Neural progenitor cell (in vitro differentiated cells): ENCODE measurements around the gene RNU5D-1. TPM values are rescaled to one million over a fixed set of nuclear protein-coding genes. Genes with fewer than 3 reads are reported as not detected.

Experiments used
- DNase-seq: peaks from one replicate; pipeline ENCODE4 v3.0.0-alpha.2; 2016; ENCODE audit warnings: low spot score
- H2AFZ ChIP-seq: fragments of 200-600 bp; sonication (generic); replicated peaks from 2 replicates; pipeline ENCODE4 v1.6.1; 2016; ENCODE audit warnings: antibody characterized with exemption
- H3F3A ChIP-seq: fragments of 200-600 bp; sonication (generic); 2 replicates; pipeline ENCODE4 v1.6.1; 2016; ENCODE audit warnings: antibody characterized with exemption, low read depth
- H3K27ac ChIP-seq: fragments of 200-600 bp; sonication (generic); 2 replicates; pipeline ENCODE4 v1.5.1; 2016; ENCODE audit warnings: mild to moderate bottlenecking
- H3K27me3 ChIP-seq: fragments of 200-600 bp; sonication (generic); 2 replicates; pipeline ENCODE4 v1.6.1; 2016; ENCODE audit warnings: mild to moderate bottlenecking, moderate library complexity
- H3K36me3 ChIP-seq: fragments of 200-600 bp; sonication (generic); 2 replicates; pipeline ENCODE4 v1.5.1; 2016
- H3K4me1 ChIP-seq: fragments of 200-600 bp; sonication (generic); 2 replicates; pipeline ENCODE4 v1.6.1; 2016; ENCODE audit warnings: mixed run types
- H3K4me2 ChIP-seq: fragments of 200-600 bp; sonication (generic); 2 replicates; pipeline ENCODE4 v1.6.1; 2016
- H3K4me3 ChIP-seq: fragments of 200-600 bp; sonication (generic); 2 replicates; pipeline ENCODE4 v1.5.1; 2016
- H3K79me2 ChIP-seq: fragments of 200-600 bp; sonication (generic); 2 replicates; pipeline ENCODE4 v1.6.1; 2016; ENCODE audit warnings: low read depth
- H3K9ac ChIP-seq: fragments of 200-600 bp; sonication (generic); 2 replicates; pipeline ENCODE4 v1.6.1; 2016
- H3K9me3 ChIP-seq: fragments of 200-600 bp; sonication (generic); 2 replicates; pipeline ENCODE4 v1.5.1; 2016; ENCODE audit warnings: low read depth
- H4K20me1 ChIP-seq: fragments of 200-600 bp; sonication (generic); 2 replicates; pipeline ENCODE4 v1.6.1; 2016; ENCODE audit warnings: low read depth
- H3K27ac Mint-ChIP-seq: 3 replicates; pipeline ENCODE4 v1.8.0; 2021; ENCODE audit warnings: mixed read lengths
- H3K27me3 Mint-ChIP-seq: 2 replicates; pipeline ENCODE4 v1.8.0; 2022; ENCODE audit warnings: low read depth, mild to moderate bottlenecking, inconsistent platforms, moderate library complexity, mixed read lengths; ENCODE audit not compliant: insufficient read depth
- H3K36me3 Mint-ChIP-seq: 3 replicates; pipeline ENCODE4 v1.8.0; 2021; ENCODE audit warnings: mixed read lengths
- H3K4me1 Mint-ChIP-seq: 3 replicates; pipeline ENCODE4 v1.8.0; 2021; ENCODE audit warnings: mixed read lengths
- H3K4me3 Mint-ChIP-seq: 3 replicates; pipeline ENCODE4 v1.8.0; 2021; ENCODE audit warnings: mild to moderate bottlenecking, moderate library complexity, mixed read lengths
- H3K9me3 Mint-ChIP-seq: 3 replicates; pipeline ENCODE4 v1.8.0; 2020; ENCODE audit warnings: mixed read lengths
- EZH2 ChIP-seq: fragments of 200-600 bp; sonication (generic); IDR thresholded peaks from 2 replicates; pipeline ENCODE4 v1.6.1; 2017; ENCODE audit warnings: antibody characterized with exemption, mild to moderate bottlenecking, moderate library complexity
- EZH2phosphoT487 ChIP-seq: fragments of 200-600 bp; sonication (generic); IDR thresholded peaks from 2 replicates; pipeline ENCODE4 v1.6.1; 2017; ENCODE audit warnings: antibody characterized with exemption
- total RNA-seq: library from RNA; depleted of rRNA; stranded (reverse); fragments of >200 nt; gene quantifications from 2 replicates; pipeline ENCODE4 v1.2.3, GENCODE V29; 2015; ENCODE audit warnings: low replicate concordance
- TF ChIP-seq, protein P1 (sequence below): fragments of 200-600 bp; sonication (generic); IDR thresholded peaks from 2 replicates; pipeline ENCODE4 v1.5.1; 2017; ENCODE audit warnings: antibody characterized with exemption, mild to moderate bottlenecking

RNU5D-1 gene
- total RNA-seq, 1 donor from 2014 or later: not detected

DNA sequence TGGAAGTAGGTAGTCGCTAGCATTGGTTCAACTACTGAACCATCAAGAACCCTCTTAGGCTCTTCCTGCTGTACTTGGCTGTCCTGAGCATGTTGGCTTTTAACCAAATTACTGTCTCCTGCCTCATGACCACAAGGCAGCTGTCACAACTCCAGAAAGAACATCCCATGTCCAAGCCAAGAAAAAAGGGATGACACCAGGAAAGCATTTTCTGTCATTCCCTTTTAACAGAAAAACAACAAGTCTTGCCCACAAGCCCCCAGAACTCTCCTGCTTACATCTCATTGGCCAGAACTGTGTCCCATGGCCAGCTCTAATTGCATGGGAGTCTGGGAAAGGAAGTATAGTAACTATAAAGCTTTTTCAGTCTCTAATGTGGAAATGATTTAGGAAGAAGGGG is 2.4 kb upstream of the RNU5D-1 start:
- no peak overlapping the region for H3K4me3 ChIP-seq
- H3K9ac ChIP-seq: no peak overlapping the region
- H3K4me1 Mint-ChIP-seq: peaks cover 11% of the 10 kb centered on the region
- H3K9me3 Mint-ChIP-seq: peaks cover 3% of the 10 kb centered on the region
- H3K36me3 Mint-ChIP-seq: no peaks in the 10 kb centered on the region
- H3K4me3 Mint-ChIP-seq: no peak overlapping the region
- no peaks in the 10 kb centered on the region for H3K27me3 ChIP-seq
- H3K79me2 ChIP-seq: no peaks in the 10 kb centered on the region
- no peaks in the 10 kb centered on the region for H3K9me3 ChIP-seq
- H2AFZ ChIP-seq: peak overlapping the region; percentile 55
- peaks cover 6% of the 10 kb centered on the region for H3K27me3 Mint-ChIP-seq
- H3K27ac Mint-ChIP-seq: no peak overlapping the region
- no peak overlapping the region for H3K4me2 ChIP-seq
- H3K4me1 ChIP-seq: no peaks in the 10 kb centered on the region
- H3F3A ChIP-seq: peaks cover 31% of the 10 kb centered on the region
- no peak overlapping the region for H3K27ac ChIP-seq
- TF ChIP-seq EZH2phosphoT487 (no peak), EZH2 (no peak)
- TF ChIP-seq, protein P1, sequence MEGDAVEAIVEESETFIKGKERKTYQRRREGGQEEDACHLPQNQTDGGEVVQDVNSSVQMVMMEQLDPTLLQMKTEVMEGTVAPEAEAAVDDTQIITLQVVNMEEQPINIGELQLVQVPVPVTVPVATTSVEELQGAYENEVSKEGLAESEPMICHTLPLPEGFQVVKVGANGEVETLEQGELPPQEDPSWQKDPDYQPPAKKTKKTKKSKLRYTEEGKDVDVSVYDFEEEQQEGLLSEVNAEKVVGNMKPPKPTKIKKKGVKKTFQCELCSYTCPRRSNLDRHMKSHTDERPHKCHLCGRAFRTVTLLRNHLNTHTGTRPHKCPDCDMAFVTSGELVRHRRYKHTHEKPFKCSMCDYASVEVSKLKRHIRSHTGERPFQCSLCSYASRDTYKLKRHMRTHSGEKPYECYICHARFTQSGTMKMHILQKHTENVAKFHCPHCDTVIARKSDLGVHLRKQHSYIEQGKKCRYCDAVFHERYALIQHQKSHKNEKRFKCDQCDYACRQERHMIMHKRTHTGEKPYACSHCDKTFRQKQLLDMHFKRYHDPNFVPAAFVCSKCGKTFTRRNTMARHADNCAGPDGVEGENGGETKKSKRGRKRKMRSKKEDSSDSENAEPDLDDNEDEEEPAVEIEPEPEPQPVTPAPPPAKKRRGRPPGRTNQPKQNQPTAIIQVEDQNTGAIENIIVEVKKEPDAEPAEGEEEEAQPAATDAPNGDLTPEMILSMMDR: no peak
- H4K20me1 ChIP-seq: no peaks in the 10 kb centered on the region
- H3K36me3 ChIP-seq: no peaks in the 10 kb centered on the region
- DNase-seq: no peak

- Histone ChIP-seq H2AFZ (no peak overlapping the region), H3K27me3 (no peaks in the 10 kb centered on the region), H3K4me1 (no peaks in the 10 kb centered on the region), H3K9me3 (no peaks in the 10 kb centered on the region), H3K9ac (no peak overlapping the region), H3K27ac (no peak overlapping the region), H3K4me3 (no peak overlapping the region), H4K20me1 (no peaks in the 10 kb centered on the region), H3K4me2 (no peak overlapping the region), H3F3A (peaks cover 21% of the 10 kb centered on the region), H3K36me3 (no peaks in the 10 kb centered on the region), H3K79me2 (no peaks in the 10 kb centered on the region)
- peak overlapping the region; percentile 46 for H3K27ac Mint-ChIP-seq
- no peak for DNase-seq
- peaks cover 4% of the 10 kb centered on the region for H3K4me1 Mint-ChIP-seq
- TF ChIP-seq EZH2phosphoT487 (no peak), EZH2 (no peak)
- H3K9me3 Mint-ChIP-seq: no peaks in the 10 kb centered on the region
- H3K36me3 Mint-ChIP-seq: no peaks in the 10 kb centered on the region
- no peak overlapping the region for H3K4me3 Mint-ChIP-seq
- H3K27me3 Mint-ChIP-seq: peaks cover 2% of the 10 kb centered on the region
Measured at GRCh38 chr1:44724955-44725698, 5.8 kb downstream of the RNU5D-1 start.

DNA sequence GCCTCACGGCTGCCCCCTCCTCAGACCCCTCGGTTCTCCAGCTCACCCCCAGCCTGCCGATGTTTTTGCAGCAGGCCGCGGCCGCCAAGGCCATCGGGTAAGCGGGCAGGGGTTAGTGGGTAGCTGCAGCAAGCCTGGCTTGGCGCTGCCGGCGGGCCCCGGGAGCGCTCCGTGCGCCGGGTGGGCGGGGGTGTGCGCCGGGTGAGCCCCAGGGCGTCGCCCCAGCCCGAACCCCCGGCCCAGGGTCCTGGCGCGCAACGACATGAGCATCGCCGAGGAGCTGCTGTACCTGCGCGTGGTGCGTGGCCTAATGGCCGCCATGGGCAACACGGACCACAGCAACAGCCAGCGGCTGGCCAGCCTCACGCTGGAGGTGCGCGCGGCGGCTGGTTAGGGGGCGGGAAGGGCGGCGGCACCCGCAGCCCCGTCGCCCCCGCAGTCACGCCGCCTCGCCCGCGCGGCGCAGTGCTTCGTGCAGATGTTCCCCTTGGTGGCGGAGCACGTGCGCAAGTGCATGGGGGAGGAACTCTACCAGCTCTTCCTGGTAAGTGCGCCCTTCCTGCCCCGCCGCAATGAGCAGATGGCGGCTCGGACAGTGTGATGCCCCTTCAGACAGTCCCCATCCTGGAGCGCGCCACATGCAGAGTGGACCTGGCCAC is 6.5 kb downstream of the RNU5D-1 start:
- H2AFZ ChIP-seq: no peak overlapping the region
- no peaks in the 10 kb centered on the region for H3K27me3 ChIP-seq
- no peak overlapping the region for H3K9ac ChIP-seq
- peaks cover 2% of the 10 kb centered on the region for H3K27me3 Mint-ChIP-seq
- H3K36me3 Mint-ChIP-seq: no peaks in the 10 kb centered on the region
- no peaks in the 10 kb centered on the region for H4K20me1 ChIP-seq
- no peak overlapping the region for H3K4me3 Mint-ChIP-seq
- no peak overlapping the region for H3K27ac ChIP-seq
- TF ChIP-seq, protein P1: no peak
- no peak for TF ChIP-seq EZH2
- no peaks in the 10 kb centered on the region for H3K36me3 ChIP-seq
- no peaks in the 10 kb centered on the region for H3K9me3 ChIP-seq
- H3K79me2 ChIP-seq: no peaks in the 10 kb centered on the region
- peak overlapping the region; percentile 46 for H3K27ac Mint-ChIP-seq
- no peak for DNase-seq
- H3K4me1 ChIP-seq: no peaks in the 10 kb centered on the region
- no peak overlapping the region for H3K4me3 ChIP-seq
- H3F3A ChIP-seq: peaks cover 14% of the 10 kb centered on the region
- no peak overlapping the region for H3K4me2 ChIP-seq
- H3K4me1 Mint-ChIP-seq: peaks cover 4% of the 10 kb centered on the region
- no peaks in the 10 kb centered on the region for H3K9me3 Mint-ChIP-seq
